A673 (cell line): ENCODE measurements around the gene MYRIP.

Source experiments
- CTCF ChIP-seq: fragments of 300-800, 200-600 bp; sonication (generic); conservative IDR thresholded peaks from 2 replicates; pipeline ENCODE4 v1.5.1; 2017; ENCODE audit warnings: low read depth, mild to moderate bottlenecking, antibody characterized with exemption, low read length, moderate library complexity, mixed read lengths
- EZH2 ChIP-seq: fragments of 200-600 bp; sonication (generic); IDR thresholded peaks from 2 replicates; pipeline ENCODE4 v1.6.1; 2017; ENCODE audit warnings: borderline replicate concordance, low read depth, mild to moderate bottlenecking, mixed read lengths, antibody characterized with exemption, low read length; ENCODE audit not compliant: poor library complexity, severe bottlenecking

GRCh38 chr3:40290396-40290795 lies 481.0 kb downstream of the MYRIP start:
- no peak for TF ChIP-seq CTCF
- no peak for TF ChIP-seq EZH2
